B cell (primary cell): Measurements from ENCODE around the gene KTN1.

ENCODE experiments used
- EZH2 ChIP-seq: IDR thresholded peaks from 2 replicates; pipeline ENCODE4 v1.6.1; 2012; ENCODE audit warnings: borderline replicate concordance, low read depth, mild to moderate bottlenecking, moderate library complexity, low read length; ENCODE audit not compliant: insufficient read depth, poor library complexity, severe bottlenecking
- TF ChIP-seq, protein P1 (sequence below): fragments of 200-600 bp; IDR thresholded peaks from one replicate; pipeline ENCODE4 v1.8.0; 2022; ENCODE audit warnings: antibody characterized with exemption, mild to moderate bottlenecking

DNA sequence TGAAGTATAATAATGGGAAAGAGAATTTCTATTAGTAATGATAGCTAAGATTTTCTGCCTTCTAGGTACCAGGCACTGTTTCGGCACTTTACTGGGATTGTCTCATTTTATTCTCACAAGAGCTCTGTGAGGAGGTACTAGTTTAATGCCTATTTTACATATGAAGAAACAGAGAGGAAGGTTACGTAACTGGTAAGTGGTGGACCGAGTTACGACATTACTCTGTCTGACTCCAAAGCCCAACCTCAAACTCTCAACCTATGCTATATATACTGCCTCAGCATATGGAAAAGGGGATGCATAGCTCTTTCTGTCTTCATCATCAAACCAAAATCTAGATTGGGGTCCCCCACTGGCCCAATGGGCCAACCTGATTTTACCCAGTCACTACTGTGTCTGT lies 133.5 kb downstream of the KTN1 start:
- TF ChIP-seq, protein P1, sequence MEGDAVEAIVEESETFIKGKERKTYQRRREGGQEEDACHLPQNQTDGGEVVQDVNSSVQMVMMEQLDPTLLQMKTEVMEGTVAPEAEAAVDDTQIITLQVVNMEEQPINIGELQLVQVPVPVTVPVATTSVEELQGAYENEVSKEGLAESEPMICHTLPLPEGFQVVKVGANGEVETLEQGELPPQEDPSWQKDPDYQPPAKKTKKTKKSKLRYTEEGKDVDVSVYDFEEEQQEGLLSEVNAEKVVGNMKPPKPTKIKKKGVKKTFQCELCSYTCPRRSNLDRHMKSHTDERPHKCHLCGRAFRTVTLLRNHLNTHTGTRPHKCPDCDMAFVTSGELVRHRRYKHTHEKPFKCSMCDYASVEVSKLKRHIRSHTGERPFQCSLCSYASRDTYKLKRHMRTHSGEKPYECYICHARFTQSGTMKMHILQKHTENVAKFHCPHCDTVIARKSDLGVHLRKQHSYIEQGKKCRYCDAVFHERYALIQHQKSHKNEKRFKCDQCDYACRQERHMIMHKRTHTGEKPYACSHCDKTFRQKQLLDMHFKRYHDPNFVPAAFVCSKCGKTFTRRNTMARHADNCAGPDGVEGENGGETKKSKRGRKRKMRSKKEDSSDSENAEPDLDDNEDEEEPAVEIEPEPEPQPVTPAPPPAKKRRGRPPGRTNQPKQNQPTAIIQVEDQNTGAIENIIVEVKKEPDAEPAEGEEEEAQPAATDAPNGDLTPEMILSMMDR = no peak
- TF ChIP-seq EZH2 = no peak
